GM23338 (cell line): ENCODE measurements around the gene PDCD4.

Source experiments
- CREB1 ChIP-seq: fragments of 250-450 bp; sonication (Bioruptor Pico); IDR thresholded peaks from 2 replicates; pipeline ENCODE4 v1.5.0; 2020; ENCODE audit warnings: low read depth, mild to moderate bottlenecking, moderate library complexity
- CTCF ChIP-seq, 2 experiments: fragments of 200-600 bp in 1 of 2; sonication (generic) in 1 of 2; conservative IDR thresholded peaks; 2 replicates each; pipeline versions ENCODE4 v1.5.1 to v1.6.1; 2016 to 2017; ENCODE audit warnings: antibody characterized with exemption in 2 of 2, low read depth in 2 of 2, mild to moderate bottlenecking in 2 of 2, moderate library complexity in 1 of 2
- ETS1 ChIP-seq: IDR thresholded peaks from 2 replicates; pipeline ENCODE4 v1.6.1; 2016; ENCODE audit warnings: antibody characterized with exemption
- EZH2 ChIP-seq: fragments of 200-600 bp; sonication (generic); IDR thresholded peaks from one replicate; pipeline ENCODE4 v1.8.0; 2017; ENCODE audit warnings: antibody characterized with exemption, mild to moderate bottlenecking, low read depth; ENCODE audit not compliant: unreplicated experiment
- EZH2phosphoT487 ChIP-seq: fragments of 200-600 bp; sonication (generic); IDR thresholded peaks from one replicate; pipeline ENCODE4 v1.8.1; 2018; ENCODE audit warnings: antibody characterized with exemption; ENCODE audit not compliant: unreplicated experiment
- JUNB ChIP-seq: IDR thresholded peaks from one replicate; pipeline ENCODE4 v1.6.1; 2016; ENCODE audit warnings: antibody characterized with exemption; ENCODE audit not compliant: unreplicated experiment
- NANOG ChIP-seq: IDR thresholded peaks from 2 replicates; pipeline ENCODE4 v1.6.1; 2016; ENCODE audit warnings: antibody characterized with exemption, borderline replicate concordance
- POLR2AphosphoS5 ChIP-seq: IDR thresholded peaks from 2 replicates; pipeline ENCODE4 v1.6.1; 2016; ENCODE audit warnings: antibody characterized with exemption, low read depth
- REST ChIP-seq: IDR thresholded peaks from one replicate; pipeline ENCODE4 v1.6.1; 2018; ENCODE audit warnings: antibody characterized with exemption; ENCODE audit not compliant: unreplicated experiment
- STAT1 ChIP-seq: IDR thresholded peaks from one replicate; pipeline ENCODE4 v1.6.1; 2016; ENCODE audit warnings: antibody characterized with exemption; ENCODE audit not compliant: unreplicated experiment
- ZNF114 ChIP-seq: fragments of 250-450 bp; sonication (Bioruptor Pico); IDR thresholded peaks from 2 replicates; pipeline ENCODE4 v1.5.0; 2020; ENCODE audit warnings: mild to moderate bottlenecking, moderate library complexity
- ZNF331 ChIP-seq: fragments of 250-450 bp; sonication (Bioruptor Pico); IDR thresholded peaks from 2 replicates; pipeline ENCODE4 v1.5.0; 2020; ENCODE audit warnings: low read depth, mild to moderate bottlenecking, moderate library complexity
- ZNF462 ChIP-seq: fragments of 250-450 bp; sonication (Bioruptor Pico); IDR thresholded peaks from 2 replicates; pipeline ENCODE4 v1.5.0; 2020; ENCODE audit warnings: mild to moderate bottlenecking, moderate library complexity

GRCh38 chr10:110851020-110851612, 20.6 kb upstream of the PDCD4 start:
- TF ChIP-seq ZNF114 (CRISPR knock-in tag): no peak
- TF ChIP-seq CTCF (conservative IDR thresholded peaks at IDR 0.05; ENCODE audit: low read depth in 2 of 2): no peak
- TF ChIP-seq EZH2: no peak
- no peak for TF ChIP-seq REST
- no peak for TF ChIP-seq JUNB
- no peak for TF ChIP-seq ZNF462
- TF ChIP-seq EZH2phosphoT487: no peak
- TF ChIP-seq CREB1 (CRISPR knock-in tag): no peak
- no peak for TF ChIP-seq POLR2AphosphoS5
- no peak for TF ChIP-seq ETS1
- TF ChIP-seq ZNF331 (CRISPR knock-in tag): no peak
- no peak for TF ChIP-seq NANOG
- no peak for TF ChIP-seq STAT1
